ENCODE results near the gene STX4. TPM values are rescaled to one million over a fixed set of nuclear protein-coding genes. Genes with fewer than 3 reads are reported as not detected.

STX4 gene
- total RNA-seq, 1 donor from 2014 or later: 58.7 TPM

GRCh38 chr16:31080756-31081419 lies 47.5 kb downstream of the STX4 start:
- intact Hi-C loops (cut with micrococcal nuclease): no loop called here

GRCh38 chr16:31081428-31082351 lies 48.3 kb downstream of the STX4 start:
- Mint-ChIP-seq H3K36me3 (ENCODE audit: low read depth) (peaks cover 28% of the 10 kb centered on the region), H3K9me3 (no peaks in the 10 kb centered on the region), H3K4me1 (ENCODE audit: low read depth) (no peaks in the 10 kb centered on the region), H3K27ac (no peak overlapping the region), H3K27me3 (ENCODE audit: insufficient read depth) (no peaks in the 10 kb centered on the region), H3K4me3 (no peak overlapping the region)
- intact Hi-C loops (cut with micrococcal nuclease): no loop called here
- DNase-seq (ENCODE audit: low spot score): no peak

More at GRCh38 chr16:31080756-31081419, 47.5 kb downstream of the STX4 start:
- peaks cover 4% of the 10 kb centered on the region for H3K4me1 Mint-ChIP-seq (ENCODE audit: low read depth)
- H3K36me3 Mint-ChIP-seq (ENCODE audit: low read depth): peaks cover 32% of the 10 kb centered on the region
- H3K4me3 Mint-ChIP-seq: no peak overlapping the region
- no peak overlapping the region for H3K27ac Mint-ChIP-seq
- no peaks in the 10 kb centered on the region for H3K9me3 Mint-ChIP-seq
- no peak for DNase-seq (ENCODE audit: low spot score)
- no peaks in the 10 kb centered on the region for H3K27me3 Mint-ChIP-seq (ENCODE audit: insufficient read depth)

- Mint-ChIP-seq H3K27ac (no peak overlapping the region), H3K4me1 (ENCODE audit: low read depth) (no peaks in the 10 kb centered on the region), H3K27me3 (ENCODE audit: insufficient read depth) (no peaks in the 10 kb centered on the region), H3K36me3 (ENCODE audit: low read depth) (peaks cover 26% of the 10 kb centered on the region), H3K4me3 (no peak overlapping the region), H3K9me3 (no peaks in the 10 kb centered on the region)
- intact Hi-C loops (cut with micrococcal nuclease): no loop called here
- DNase-seq (ENCODE audit: low spot score): no peak
Observed at GRCh38 chr16:31082368-31083045, 49.1 kb downstream of the STX4 start.

GRCh38 chr16:31083081-31083480 lies 49.7 kb downstream of the STX4 start:
- no peaks in the 10 kb centered on the region for H3K9me3 Mint-ChIP-seq
- no peaks in the 10 kb centered on the region for H3K27me3 Mint-ChIP-seq (ENCODE audit: insufficient read depth)
- H3K4me3 Mint-ChIP-seq: no peak overlapping the region
- no peaks in the 10 kb centered on the region for H3K4me1 Mint-ChIP-seq (ENCODE audit: low read depth)
- no peak for DNase-seq (ENCODE audit: low spot score)
- intact Hi-C loops (cut with micrococcal nuclease): no loop called here
- H3K36me3 Mint-ChIP-seq (ENCODE audit: low read depth): peaks cover 20% of the 10 kb centered on the region
- H3K27ac Mint-ChIP-seq: no peak overlapping the region

- intact Hi-C loops (cut with micrococcal nuclease): no loop called here
- no peak overlapping the region for H3K4me3 Mint-ChIP-seq
- H3K9me3 Mint-ChIP-seq: no peaks in the 10 kb centered on the region
- no peak overlapping the region for H3K27ac Mint-ChIP-seq
- no peak for DNase-seq (ENCODE audit: low spot score)
- no peaks in the 10 kb centered on the region for H3K4me1 Mint-ChIP-seq (ENCODE audit: low read depth)
- H3K36me3 Mint-ChIP-seq (ENCODE audit: low read depth): peaks cover 17% of the 10 kb centered on the region
- H3K27me3 Mint-ChIP-seq (ENCODE audit: insufficient read depth): no peaks in the 10 kb centered on the region
Observed at GRCh38 chr16:31083556-31083955, 50.2 kb downstream of the STX4 start.

GRCh38 chr16:31083981-31084380 lies 50.6 kb downstream of the STX4 start:
- Mint-ChIP-seq H3K4me3 (no peak overlapping the region), H3K27ac (no peak overlapping the region), H3K4me1 (ENCODE audit: low read depth) (no peaks in the 10 kb centered on the region), H3K9me3 (no peaks in the 10 kb centered on the region), H3K27me3 (ENCODE audit: insufficient read depth) (no peaks in the 10 kb centered on the region), H3K36me3 (ENCODE audit: low read depth) (peaks cover 13% of the 10 kb centered on the region)
- intact Hi-C loops (cut with micrococcal nuclease): no loop called here
- no peak for DNase-seq (ENCODE audit: low spot score)

GRCh38 chr16:31084584-31085302 lies 51.4 kb downstream of the STX4 start:
- no peak for DNase-seq (ENCODE audit: low spot score)
- intact Hi-C loops (cut with micrococcal nuclease): no loop called here
- Mint-ChIP-seq H3K27me3 (ENCODE audit: insufficient read depth) (no peaks in the 10 kb centered on the region), H3K4me3 (no peak overlapping the region), H3K9me3 (no peaks in the 10 kb centered on the region), H3K36me3 (ENCODE audit: low read depth) (peaks cover 12% of the 10 kb centered on the region), H3K4me1 (ENCODE audit: low read depth) (no peaks in the 10 kb centered on the region), H3K27ac (no peak overlapping the region)

GRCh38 chr16:31085411-31085810 lies 52.1 kb downstream of the STX4 start:
- H3K4me3 Mint-ChIP-seq: no peak overlapping the region
- no peaks in the 10 kb centered on the region for H3K4me1 Mint-ChIP-seq (ENCODE audit: low read depth)
- intact Hi-C loops (cut with micrococcal nuclease): no loop called here
- H3K9me3 Mint-ChIP-seq: no peaks in the 10 kb centered on the region
- H3K36me3 Mint-ChIP-seq (ENCODE audit: low read depth): peaks cover 13% of the 10 kb centered on the region
- no peak for DNase-seq (ENCODE audit: low spot score)
- no peak overlapping the region for H3K27ac Mint-ChIP-seq
- H3K27me3 Mint-ChIP-seq (ENCODE audit: insufficient read depth): no peaks in the 10 kb centered on the region

GRCh38 chr16:31085873-31086628 lies 52.7 kb downstream of the STX4 start:
- H3K4me3 Mint-ChIP-seq: no peak overlapping the region
- DNase-seq (ENCODE audit: low spot score): no peak
- no peak overlapping the region for H3K27ac Mint-ChIP-seq
- intact Hi-C loops (cut with micrococcal nuclease): no loop called here
- H3K4me1 Mint-ChIP-seq (ENCODE audit: low read depth): no peaks in the 10 kb centered on the region
- peaks cover 13% of the 10 kb centered on the region for H3K36me3 Mint-ChIP-seq (ENCODE audit: low read depth)
- no peaks in the 10 kb centered on the region for H3K27me3 Mint-ChIP-seq (ENCODE audit: insufficient read depth)
- no peaks in the 10 kb centered on the region for H3K9me3 Mint-ChIP-seq

GRCh38 chr16:31086629-31086906 lies 53.2 kb downstream of the STX4 start:
- no peak for DNase-seq (ENCODE audit: low spot score)
- H3K27me3 Mint-ChIP-seq (ENCODE audit: insufficient read depth): no peaks in the 10 kb centered on the region
- H3K36me3 Mint-ChIP-seq (ENCODE audit: low read depth): peaks cover 13% of the 10 kb centered on the region
- H3K4me1 Mint-ChIP-seq (ENCODE audit: low read depth): no peaks in the 10 kb centered on the region
- no peak overlapping the region for H3K27ac Mint-ChIP-seq
- no peaks in the 10 kb centered on the region for H3K9me3 Mint-ChIP-seq
- intact Hi-C loops (cut with micrococcal nuclease): no loop called here
- no peak overlapping the region for H3K4me3 Mint-ChIP-seq

GRCh38 chr16:31087481-31087880 lies 54.1 kb downstream of the STX4 start:
- H3K9me3 Mint-ChIP-seq: no peaks in the 10 kb centered on the region
- intact Hi-C loops (cut with micrococcal nuclease): no loop called here
- H3K4me3 Mint-ChIP-seq: no peak overlapping the region
- peaks cover 3% of the 10 kb centered on the region for H3K4me1 Mint-ChIP-seq (ENCODE audit: low read depth)
- no peak for DNase-seq (ENCODE audit: low spot score)
- H3K36me3 Mint-ChIP-seq (ENCODE audit: low read depth): peaks cover 10% of the 10 kb centered on the region
- H3K27ac Mint-ChIP-seq: no peak overlapping the region
- H3K27me3 Mint-ChIP-seq (ENCODE audit: insufficient read depth): no peaks in the 10 kb centered on the region

- H3K36me3 Mint-ChIP-seq (ENCODE audit: low read depth): peaks cover 10% of the 10 kb centered on the region
Observed at GRCh38 chr16:31087971-31088370, 54.6 kb downstream of the STX4 start.

More at GRCh38 chr16:31087971-31088370, 54.6 kb downstream of the STX4 start:
- Mint-ChIP-seq H3K27ac (no peak overlapping the region), H3K4me3 (no peak overlapping the region), H3K4me1 (ENCODE audit: low read depth) (peaks cover 6% of the 10 kb centered on the region), H3K9me3 (no peaks in the 10 kb centered on the region), H3K27me3 (ENCODE audit: insufficient read depth) (no peaks in the 10 kb centered on the region)
- DNase-seq (ENCODE audit: low spot score): no peak
- intact Hi-C loops (cut with micrococcal nuclease): no loop called here

Measured in activated T-helper 1 cell treated with anti-CD3 and anti-CD28 coated beads, Interleukin-12 subunit alpha, Interleukin-12 subunit beta, Interleukin-2, Interleukin-4 antibody, amounts not matched to agents 30 ng/mL and 10 ng/mL and 1 ng/mL, durations not matched to agents 14 hours and 24 hours and 36 hours (primary cell).